HuH-7 (cell line): ENCODE data around the gene RXRB.
A peak's percentile ranks its signal among the peaks of the same experiment; 100 is the strongest.

ENCODE experiments used
- DNase-seq: peaks from one replicate; pipeline ENCODE4 v3.0.0; 2011; ENCODE audit warnings: low spot score

RXRB gene

GRCh38 chr6:33175436-33176069 is 24.9 kb downstream of the RXRB start:
- DNase-seq, result no peak

GRCh38 chr6:33174784-33175183 is 25.7 kb downstream of the RXRB start:
- no peak for DNase-seq

GRCh38 chr6:33173535-33174180 is 26.8 kb downstream of the RXRB start:
- DNase-seq, result no peak

GRCh38 chr6:33172688-33173534 is 27.6 kb downstream of the RXRB start:
- peak; percentile 67 for DNase-seq

- no peak for DNase-seq
Observed at GRCh38 chr6:33171880-33172687, 28.4 kb downstream of the RXRB start.

- no peak for DNase-seq
Observed at GRCh38 chr6:33171016-33171879, 29.2 kb downstream of the RXRB start.

- DNase-seq, result no peak
Observed at GRCh38 chr6:33170176-33171015, 30.1 kb downstream of the RXRB start.

GRCh38 chr6:33169291-33170175 is 30.9 kb downstream of the RXRB start:
- DNase-seq, result no peak

- no peak for DNase-seq
Observed at GRCh38 chr6:33168639-33169038, 31.8 kb downstream of the RXRB start.

- DNase-seq, result no peak
Observed at GRCh38 chr6:33168284-33168601, 32.2 kb downstream of the RXRB start.

- DNase-seq, result no peak
Observed at GRCh38 chr6:33167374-33168283, 32.8 kb downstream of the RXRB start.

- DNase-seq, result no peak
Observed at GRCh38 chr6:33166811-33167210, 33.7 kb downstream of the RXRB start.

GRCh38 chr6:33166363-33166762 is 34.1 kb downstream of the RXRB start:
- DNase-seq, result no peak

- DNase-seq, result no peak
Observed at GRCh38 chr6:33165581-33166258, 34.7 kb downstream of the RXRB start.

GRCh38 chr6:33164665-33165373 is 35.6 kb downstream of the RXRB start:
- no peak for DNase-seq

- no peak for DNase-seq
Observed at GRCh38 chr6:33164176-33164575, 36.3 kb downstream of the RXRB start.

GRCh38 chr6:33163540-33163939 is 36.9 kb downstream of the RXRB start:
- DNase-seq, result no peak
